NCI-H146 treated with DMSO at 0.1 percent for 48 hours (cell line): ENCODE data around the gene DDX43.
"Not testable (repeated sequence)": the region's sequence is repeated elsewhere in the genome, so short reads cannot be mapped to it uniquely, and the experiment has no call there.

ENCODE experiments used
- DNase-seq: peaks from one replicate; lab custom pipeline; 2025; ENCODE audit not compliant: unreplicated experiment; lab: John Stamatoyannopoulos, UW

The DDX43 gene

GRCh38 chr6:73394577-73395354 is at the start of gene DDX43:
DDX43 (plus strand) TSS chr6:73394828; CDS start chr6:73394906, 78 bp downstream.
- DNase-seq, result no peak

- no peak for DNase-seq
Observed at GRCh38 chr6:73348550-73349204, 46.0 kb upstream of the DDX43 start.

GRCh38 chr6:73349311-73349710 is 45.3 kb upstream of the DDX43 start:
- no peak for DNase-seq

GRCh38 chr6:73353636-73354593 is 40.7 kb upstream of the DDX43 start, which contains the start of gene DPPA5:
DPPA5 (minus strand) TSS chr6:73354276; CDS start chr6:73354225, 51 bp downstream.
- no peak for DNase-seq

GRCh38 chr6:73362358-73362757 is 32.3 kb upstream of the DDX43 start, which contains the start of gene KHDC3L:
KHDC3L (plus strand) TSS chr6:73362658; CDS start chr6:73362730, 72 bp downstream.
- no peak for DNase-seq

- DNase-seq, result no peak
Observed at GRCh38 chr6:73362869-73363536, 31.6 kb upstream of the DDX43 start.

GRCh38 chr6:73363537-73363875 is 31.1 kb upstream of the DDX43 start:
- DNase-seq, result no peak

- no peak for DNase-seq
Observed at GRCh38 chr6:73364121-73364520, 30.5 kb upstream of the DDX43 start.

- DNase-seq, result no peak
Observed at GRCh38 chr6:73364549-73364948, 30.1 kb upstream of the DDX43 start.

GRCh38 chr6:73367761-73368355 is 26.8 kb upstream of the DDX43 start:
- no peak for DNase-seq

GRCh38 chr6:73368675-73369074 is 26.0 kb upstream of the DDX43 start:
- no peak for DNase-seq

- DNase-seq, result no peak
Observed at GRCh38 chr6:73369157-73369556, 25.5 kb upstream of the DDX43 start.

GRCh38 chr6:73369563-73369962 is 25.1 kb upstream of the DDX43 start, which contains the start of gene OOEP:
OOEP (minus strand) TSS chr6:73369897; CDS start chr6:73369792, 105 bp downstream.
- DNase-seq, result no peak

- DNase-seq, result no peak
Observed at GRCh38 chr6:73371984-73372383, 22.6 kb upstream of the DDX43 start.

GRCh38 chr6:73372516-73372915 is 22.1 kb upstream of the DDX43 start:
- no peak for DNase-seq

GRCh38 chr6:73375216-73375615 is 19.4 kb upstream of the DDX43 start:
- DNase-seq, result no peak

GRCh38 chr6:73377225-73377624 is 17.4 kb upstream of the DDX43 start:
- DNase-seq, result no peak

GRCh38 chr6:73381531-73381930 is 13.1 kb upstream of the DDX43 start:
- DNase-seq, result not testable (repeated sequence)

GRCh38 chr6:73382462-73383113 is 12.0 kb upstream of the DDX43 start:
- no peak for DNase-seq

GRCh38 chr6:73388433-73388799 is 6.2 kb upstream of the DDX43 start:
- DNase-seq, result no peak
